ENCODE data around the gene TSC2.
A peak's percentile ranks its signal among the peaks of the same experiment; 100 is the strongest.

TSC2 gene

DNA sequence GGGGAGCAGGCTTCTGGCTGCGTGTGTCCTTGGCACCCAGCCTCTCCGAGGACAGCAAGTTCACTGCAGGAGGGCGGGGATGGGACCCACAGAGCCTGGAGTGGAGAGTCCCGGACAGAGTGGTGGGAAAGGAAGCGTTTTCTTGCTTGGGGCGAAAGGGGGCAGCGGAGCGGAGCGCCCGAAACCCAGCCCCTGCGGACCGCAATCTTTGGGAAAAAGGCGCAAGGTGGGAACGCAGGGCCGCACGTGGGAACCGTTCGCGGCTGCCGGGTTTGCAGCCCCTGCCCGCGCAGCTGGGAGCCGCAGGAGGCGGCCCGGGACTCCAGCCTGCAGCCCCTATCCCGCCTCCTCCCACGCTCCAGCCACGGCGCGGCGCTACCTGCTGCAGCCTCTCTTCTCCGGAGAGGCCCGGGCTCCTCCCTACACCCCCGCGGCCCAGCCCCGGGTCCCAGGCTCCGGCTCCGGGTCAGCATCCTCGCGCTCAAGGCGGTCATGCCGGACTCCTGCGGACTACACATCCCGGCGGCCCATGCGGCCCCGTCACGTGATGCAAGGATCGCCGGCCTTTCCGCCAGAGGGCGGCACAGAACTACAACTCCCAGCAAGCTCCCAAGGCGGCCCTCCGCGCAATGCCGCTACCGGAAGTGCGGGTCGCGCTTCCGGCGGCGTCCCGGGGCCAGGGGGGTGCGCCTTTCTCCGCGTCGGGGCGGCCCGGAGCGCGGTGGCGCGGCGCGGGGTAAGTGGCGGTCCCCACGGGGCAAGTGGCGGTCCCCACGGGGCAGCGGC, at the start of gene TSC2, which contains the start of gene NTHL1:
TSS of gene TSC2 (plus strand) at position 656 of the 786 bp plus-strand sequence. CDS start 631 bp downstream, outside the sequence.
TSS of gene NTHL1 (minus strand) at position 505 of the 786 bp plus-strand sequence. CDS start at position 494, 11 bp downstream.
- DNase-seq: peak; percentile 93

DNA sequence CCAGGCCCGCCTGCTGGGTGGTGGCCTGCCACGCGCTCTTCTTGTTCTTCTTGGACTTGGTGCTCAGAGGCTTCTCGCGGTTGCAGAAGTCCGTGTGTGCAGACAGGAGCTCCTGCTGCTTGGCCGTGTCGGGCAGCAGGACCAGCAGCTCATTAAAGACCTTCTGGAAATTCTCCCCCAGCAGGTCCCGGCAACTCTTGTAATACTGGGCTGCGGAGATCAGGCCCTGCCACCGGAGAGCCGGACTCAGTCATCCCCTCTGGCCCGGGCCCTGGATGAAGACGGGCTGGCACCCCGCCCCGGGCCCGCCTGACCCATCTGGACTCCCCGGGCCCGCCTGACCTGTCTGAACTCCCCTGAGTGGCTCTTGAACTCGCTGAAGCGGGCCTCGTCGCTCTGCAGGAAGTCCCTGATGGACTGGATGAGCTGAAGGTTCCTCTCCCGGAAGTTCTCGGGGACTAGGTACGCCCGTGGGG, 49.4 kb upstream of the TSC2 start:
- no peak for DNase-seq

DNA sequence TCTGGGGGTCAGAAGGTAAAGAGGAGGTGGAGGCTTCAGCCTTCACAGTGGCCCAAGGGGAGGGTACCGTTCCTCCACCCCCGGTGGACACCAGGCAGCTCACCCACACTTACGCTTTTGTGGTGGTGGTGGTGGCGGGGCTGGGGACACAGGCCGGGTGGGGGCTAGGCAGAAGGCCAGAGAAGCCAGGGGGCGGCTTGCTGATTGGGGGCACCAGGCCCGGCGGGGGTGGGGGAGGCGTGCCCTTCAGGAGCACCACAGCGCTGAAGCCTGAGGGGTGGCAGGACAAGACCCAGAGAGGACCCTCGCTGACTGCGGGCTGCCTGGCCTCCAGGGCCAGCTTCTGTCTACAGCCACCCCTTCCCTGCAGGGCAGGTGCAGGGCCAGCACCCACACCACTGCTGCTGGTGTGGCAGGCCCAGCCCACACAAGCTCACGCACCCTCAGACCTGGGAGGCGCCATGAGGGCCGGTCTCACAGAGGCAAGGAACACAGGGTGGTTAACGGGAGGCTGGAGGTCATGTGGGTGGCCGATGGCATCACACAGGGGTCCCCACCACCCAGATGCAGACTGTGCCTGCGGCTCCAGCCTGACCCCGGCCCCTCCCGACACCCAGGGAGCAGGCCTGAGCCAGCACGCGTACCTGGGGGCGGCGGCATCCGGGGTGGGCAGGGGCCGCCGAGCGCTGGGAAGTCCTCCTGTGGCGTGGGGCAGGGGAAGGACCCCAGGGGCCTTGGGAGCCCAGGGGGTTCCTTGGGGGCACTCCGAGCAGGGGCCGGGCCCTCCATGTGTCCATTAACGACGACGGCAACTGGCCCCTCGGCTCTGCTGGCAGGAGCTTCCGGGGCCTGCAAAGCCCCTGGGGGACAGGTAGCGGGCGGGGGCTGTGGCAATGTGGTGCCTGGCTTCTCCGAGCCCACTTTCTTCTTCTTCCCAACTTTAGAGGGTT, 48.7 kb upstream of the TSC2 start:
- no peak for DNase-seq

DNA sequence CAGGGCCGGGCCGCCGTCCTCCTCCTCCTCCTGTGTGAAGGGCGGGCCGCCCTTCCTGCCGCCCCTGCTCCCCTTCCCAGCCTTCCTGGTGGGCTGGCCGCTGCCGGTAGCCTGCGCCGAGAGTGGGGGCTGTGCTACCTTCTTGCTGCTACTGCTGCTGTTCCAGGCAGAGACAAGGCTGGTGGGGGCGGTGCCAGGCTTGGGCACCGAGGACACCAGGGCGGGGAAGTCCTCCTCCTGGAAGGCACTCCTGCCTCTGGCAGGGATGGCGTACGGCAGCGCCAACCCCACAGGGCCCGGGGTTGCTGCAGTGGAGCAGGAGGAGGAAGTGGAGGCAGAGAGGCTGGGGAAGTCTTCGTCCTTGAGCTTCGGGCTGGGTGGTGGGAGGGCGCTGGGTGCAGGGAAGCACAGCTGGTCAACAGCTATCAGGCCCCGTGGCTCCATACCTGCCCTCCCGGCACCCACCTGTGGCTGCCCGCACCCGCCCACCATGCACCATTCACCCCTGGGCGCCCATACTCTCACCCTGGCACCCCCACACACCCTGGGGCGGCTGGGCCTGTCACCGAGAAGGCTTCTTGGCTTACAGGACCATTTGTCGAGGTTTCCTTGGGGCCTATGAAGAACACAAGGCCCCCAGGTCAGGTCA, 47.8 kb upstream of the TSC2 start:
- DNase-seq: no peak

DNA sequence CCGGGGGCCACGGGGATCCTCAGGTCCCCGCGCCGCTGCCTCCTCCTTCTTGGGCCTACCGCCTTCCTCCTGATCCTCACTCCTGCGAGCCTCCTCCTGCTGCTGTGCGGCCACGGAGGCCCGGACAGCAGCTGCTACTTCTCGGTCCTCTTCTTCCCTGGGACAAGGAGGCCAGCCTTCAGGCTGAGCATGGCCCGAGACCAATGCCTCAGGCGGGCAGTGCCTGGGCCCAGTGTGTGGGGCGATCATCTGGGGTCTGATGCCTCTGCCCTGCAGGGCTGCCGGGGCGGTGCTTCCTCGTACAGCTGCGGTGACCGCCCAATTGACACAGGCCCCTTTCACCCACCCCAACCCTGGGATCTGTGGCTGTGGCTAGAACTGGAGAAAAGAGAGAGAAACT, 46.8 kb upstream of the TSC2 start:
- DNase-seq: no peak

DNA sequence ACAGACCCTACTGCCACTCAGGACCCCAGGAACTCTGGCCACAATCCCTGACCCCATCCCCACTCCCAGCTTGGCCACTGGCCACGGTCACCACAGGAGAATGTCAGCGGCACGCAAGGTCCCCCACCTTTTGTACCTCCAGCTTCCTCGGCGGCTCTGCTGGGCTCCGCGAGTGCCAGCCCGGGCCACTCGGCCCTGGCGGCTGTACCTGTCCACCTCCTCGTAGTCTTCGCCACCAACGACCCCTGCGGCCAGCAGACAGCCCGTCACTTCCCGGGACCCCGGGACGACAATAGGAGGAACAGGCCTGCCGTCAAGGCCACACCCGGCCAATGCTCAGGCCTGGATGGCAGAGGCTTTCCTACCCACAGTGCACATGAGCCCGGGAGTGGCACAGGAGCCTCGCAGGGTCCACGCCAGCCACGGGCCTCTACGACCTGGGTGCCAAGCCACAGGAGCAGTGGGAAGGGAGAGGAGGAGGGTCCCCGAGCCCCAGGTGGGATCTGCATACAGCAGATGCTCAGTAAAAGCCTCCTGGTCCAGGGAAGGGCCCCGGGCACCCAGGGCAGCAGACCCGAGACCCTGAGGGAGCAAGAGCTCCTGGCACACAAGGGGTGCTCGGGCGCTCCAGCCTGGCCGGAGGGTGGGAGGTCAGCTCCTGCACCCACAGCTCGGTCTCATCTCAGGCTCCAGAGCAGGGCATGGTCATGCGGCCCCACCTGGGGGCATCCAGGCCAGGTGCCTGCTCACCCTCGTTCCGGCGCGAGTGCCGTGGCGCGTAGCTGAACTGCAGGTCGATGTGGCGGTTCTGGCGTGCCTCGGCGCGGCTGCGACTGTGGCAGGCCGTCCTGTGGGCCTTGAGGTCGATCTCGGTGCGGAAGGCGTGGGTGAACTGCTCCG, 46.1 kb upstream of the TSC2 start:
- DNase-seq: no peak

DNA sequence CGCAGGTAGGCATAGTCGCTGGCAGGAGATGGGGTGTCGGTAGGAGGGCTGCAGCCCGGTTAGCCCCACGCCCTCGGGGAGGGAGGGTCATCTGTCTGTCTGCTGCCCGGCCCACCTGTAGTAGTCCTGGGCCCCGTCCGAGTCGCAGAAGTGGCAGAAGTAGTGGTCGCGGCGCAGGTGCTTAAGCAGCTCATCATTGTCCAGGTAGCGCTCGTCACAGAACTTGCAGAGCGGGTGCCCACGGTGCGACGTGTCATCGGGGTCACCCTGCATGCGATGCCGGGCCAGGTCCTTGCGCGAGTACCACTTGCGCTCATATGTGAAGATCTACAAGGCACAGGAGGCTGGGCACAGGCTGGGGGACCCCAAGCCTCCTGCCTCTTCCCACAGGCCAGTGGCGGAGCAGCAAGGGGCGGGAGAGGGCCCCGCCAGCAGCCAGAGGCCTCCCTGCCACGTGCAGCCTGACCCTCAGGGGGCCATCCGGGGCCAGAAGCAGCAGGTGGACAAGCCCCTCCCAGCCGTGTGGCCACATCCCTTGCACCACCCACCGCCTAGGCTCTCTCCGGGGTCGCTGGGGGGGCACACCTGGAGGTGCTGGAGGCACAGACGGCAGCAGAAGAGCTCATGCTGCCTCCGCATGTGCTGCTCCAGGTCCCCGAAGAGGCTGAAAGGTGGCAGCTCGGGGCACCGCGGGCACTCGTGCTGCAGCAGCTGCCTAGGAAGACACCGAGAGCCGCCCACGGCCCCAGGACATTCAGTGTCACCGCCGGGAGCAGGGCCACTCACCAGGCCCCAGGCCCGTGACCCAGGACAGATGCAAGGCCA, 45.2 kb upstream of the TSC2 start:
- no peak for DNase-seq

DNA sequence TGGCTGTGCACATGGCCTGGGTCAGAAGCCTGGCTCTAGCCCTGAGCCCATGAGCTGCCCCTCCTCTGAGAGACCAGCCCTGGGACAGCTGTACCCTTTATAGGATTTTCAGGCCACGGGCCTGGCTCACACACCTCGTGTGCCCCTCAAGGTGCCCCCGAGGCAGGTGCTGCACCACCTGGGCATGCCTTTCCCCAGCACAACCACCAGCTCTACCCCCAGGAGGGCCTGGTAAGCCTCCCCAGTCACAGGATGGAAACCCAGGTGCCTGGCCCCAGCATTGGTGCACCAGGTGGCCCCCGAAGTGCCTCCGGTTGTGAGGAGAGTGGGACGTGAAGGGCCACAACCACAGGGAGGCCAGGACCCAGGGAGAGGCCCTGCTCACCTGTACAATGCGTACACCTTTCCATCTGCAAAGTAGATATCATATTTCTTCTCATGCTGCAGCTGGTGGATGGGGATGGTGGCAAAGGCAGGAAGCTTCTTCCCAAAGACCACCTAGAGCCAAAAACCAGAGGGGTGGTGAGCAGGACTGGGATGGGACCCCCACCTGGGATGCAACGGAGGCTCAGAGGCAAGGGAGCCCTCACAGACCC, 44.5 kb upstream of the TSC2 start:
- no peak for DNase-seq

DNA sequence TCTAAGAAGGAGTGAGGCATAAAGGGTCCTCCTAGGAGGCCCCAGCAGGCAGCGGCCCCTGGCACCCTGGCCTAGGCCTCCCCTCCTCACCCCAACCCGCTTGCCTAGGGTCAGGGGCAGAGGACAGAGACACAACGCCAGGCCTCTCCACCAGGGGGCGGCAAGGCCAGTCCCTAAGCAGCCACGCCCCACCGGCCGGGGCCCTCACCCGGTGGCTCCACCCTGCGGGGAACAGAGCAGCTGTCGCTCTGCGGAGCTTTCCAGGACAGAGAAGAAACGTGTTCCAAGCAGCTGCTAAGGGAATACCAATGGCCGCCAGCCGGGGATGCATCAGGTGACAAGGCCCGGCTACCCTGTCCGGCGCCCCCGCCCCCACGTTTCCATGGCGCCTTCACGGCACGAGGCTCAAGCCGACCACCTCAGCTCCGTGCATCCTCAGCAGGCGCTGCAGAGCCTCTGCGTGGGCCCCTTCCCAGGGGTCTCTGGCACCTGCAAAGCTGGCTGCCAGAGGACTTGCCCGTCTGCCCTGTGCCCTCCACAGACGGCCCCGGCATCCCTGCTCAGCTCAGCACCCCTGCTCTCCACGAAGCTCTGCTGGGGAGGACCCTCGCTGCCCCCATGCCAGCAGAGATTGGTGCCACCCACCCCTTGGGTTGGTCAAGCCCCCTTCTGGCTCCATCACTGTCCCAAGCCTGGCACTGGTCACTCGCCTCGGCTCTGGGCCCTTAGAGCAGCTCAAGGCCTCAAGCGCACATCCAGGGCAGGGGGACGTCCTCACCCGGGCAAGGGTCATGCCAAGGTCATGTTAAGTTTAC, 43.8 kb upstream of the TSC2 start:
- DNase-seq: peak; percentile 88

DNA sequence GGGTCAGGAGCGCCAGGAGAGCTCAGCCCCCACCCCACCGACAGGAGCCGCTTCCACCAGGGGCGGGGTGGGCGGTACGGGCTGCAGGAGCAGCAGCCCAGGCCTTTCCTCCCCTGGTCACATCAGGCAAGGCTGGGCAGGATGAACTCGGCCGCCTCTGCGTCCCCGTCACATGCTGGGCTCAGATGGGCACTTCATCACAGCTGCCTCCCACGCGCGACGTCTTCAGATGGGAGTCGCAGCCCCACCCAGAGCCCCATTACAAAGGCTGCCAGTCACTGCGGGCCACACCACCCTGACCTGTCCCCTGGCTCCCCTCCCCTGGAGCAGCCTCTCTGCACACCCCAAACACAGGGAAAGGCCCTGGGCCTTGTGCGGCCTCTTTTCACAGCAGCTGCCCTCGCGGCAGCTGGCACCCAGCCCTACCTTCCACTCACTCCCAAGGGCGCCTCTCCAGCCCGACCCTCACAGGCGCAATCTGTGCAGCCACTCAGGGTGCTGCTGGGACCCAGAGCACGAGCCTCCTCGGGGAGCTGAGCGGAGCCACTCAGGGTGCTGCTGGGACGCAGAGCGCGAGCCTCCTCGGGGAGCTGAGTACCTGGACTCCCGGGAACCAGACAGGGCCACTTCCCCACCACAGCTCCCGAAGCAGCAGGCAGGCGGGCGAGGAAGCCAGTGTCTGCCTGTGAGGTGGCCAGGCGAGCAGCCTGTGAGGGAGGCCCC, 42.8 kb upstream of the TSC2 start:
- DNase-seq: no peak

DNA sequence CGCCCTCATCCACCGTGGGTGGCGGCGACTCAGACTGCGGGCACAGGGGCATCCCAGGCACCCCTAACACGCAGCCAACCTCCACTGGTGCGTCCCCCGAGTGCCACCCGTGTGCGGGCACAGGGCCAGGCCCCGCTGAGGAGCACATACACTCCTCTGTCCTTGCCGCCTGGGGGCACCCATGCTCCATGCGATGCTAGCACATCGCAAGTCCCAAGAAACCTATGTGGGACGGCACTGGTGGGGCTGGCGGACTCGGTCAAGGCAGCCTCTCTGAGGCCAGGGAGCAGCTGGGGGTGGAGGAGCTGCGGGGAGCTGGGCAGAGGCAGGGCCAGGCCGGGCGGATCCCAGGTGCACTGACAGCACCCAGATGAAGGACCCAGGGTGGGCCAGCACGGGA, 42.1 kb upstream of the TSC2 start:
- no peak for DNase-seq

DNA sequence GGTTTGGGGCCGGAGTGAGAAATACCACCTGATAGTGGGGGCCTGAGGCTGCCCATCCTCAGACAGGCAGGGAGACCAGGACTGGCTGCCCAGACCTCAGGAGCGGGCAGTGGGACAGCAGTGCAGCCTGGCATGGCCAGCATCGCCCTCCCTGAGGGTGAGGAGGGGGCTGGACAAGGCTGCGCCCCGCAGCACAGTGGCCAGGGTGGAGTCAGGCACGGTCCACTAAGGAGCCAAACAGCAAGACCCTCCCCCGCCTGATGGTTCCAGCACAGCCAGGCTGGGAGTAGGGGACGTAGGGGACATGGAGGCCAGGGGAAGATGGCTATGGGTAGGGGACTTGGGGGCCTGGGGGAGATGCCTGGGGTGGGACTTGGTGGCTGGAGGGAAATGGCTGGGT, 41.5 kb upstream of the TSC2 start:
- no peak for DNase-seq

DNA sequence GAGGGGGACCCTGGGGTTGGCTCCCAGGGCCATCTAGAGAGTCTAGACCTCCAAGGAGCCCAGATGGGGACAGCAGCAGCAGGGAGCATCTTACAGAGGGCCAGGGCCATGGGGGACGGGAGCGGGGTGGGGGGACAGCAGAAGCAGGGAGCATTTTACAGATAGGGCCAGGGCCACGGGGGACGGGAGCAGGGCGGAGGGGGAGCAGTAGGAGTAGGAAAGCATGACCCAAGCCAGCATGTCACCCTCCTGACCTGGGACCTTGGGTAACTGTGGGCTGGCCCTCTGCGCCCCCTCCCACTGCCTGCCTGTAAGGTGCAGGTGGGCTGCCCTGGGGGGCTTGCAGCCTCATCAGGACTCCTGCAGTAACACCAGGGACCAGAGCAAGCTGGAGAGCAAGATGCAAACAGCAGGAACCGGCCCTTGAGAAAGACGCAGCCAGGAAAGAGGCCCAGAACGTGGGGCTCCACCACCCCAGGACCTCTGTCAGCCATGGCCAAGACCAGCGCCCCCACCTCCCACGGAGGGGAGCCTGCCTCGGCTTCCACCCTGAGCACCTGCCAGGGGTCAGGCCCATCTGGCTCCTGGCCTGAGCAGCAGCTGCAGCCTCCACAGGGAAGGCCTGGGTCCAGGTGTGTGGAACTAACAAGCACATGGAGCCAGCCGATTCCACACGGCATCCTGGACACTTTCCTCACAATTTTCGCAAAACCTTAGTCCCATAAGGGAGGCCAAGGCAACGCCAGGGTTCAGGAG, 40.5 kb upstream of the TSC2 start:
- DNase-seq: no peak

DNA sequence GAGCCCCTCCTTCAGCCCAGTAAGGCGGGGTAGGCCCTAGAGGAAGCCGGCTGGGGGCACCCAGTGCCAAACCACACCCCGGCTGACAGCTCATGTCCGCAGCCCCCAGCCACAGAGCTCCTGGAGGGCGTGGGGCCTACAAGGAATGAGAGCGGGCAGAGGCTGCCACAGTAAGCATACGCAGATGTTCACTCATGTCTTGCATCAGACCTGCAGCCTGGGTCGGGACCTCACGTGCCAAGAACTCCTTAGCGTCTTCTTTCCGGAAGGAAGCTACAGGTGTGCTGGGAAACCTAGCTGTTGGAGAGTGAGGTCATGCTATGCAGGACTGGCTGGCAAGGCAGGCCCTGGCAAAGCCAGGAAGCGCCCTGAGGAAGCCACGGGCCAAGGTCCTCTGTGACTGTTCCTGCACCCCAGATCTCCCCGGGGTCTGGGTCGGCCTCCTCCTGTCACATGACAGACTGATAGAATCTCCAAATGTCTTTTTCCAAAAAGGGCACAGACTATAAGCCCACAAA, 39.7 kb upstream of the TSC2 start:
- peak; percentile 33 for DNase-seq

DNA sequence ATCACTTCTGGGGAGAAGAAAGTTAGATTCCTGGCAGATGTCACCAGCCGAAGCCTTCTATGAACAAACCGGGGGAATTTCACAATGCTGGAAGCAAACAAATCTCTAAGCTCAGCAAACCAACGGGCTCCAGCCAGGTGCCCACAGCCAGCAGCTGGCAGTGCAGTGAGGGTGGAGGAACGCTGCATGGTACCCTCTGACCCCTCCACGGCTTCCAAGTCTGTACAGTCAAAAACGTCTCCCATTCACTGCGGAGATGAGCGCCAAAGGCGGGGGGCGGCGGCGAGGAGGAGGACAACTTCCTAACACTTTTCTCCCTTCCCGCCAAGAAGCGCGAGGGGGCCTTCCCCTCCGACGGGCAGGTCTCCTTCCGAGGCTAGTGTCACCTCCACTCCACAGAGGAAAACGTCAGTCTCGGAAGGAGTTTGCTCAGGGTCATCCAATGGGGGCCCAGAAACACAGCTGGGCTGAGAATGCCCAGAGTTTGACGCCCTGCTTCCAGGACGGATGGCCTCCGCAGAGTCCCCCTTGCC, 39.1 kb upstream of the TSC2 start:
- DNase-seq: no peak

DNA sequence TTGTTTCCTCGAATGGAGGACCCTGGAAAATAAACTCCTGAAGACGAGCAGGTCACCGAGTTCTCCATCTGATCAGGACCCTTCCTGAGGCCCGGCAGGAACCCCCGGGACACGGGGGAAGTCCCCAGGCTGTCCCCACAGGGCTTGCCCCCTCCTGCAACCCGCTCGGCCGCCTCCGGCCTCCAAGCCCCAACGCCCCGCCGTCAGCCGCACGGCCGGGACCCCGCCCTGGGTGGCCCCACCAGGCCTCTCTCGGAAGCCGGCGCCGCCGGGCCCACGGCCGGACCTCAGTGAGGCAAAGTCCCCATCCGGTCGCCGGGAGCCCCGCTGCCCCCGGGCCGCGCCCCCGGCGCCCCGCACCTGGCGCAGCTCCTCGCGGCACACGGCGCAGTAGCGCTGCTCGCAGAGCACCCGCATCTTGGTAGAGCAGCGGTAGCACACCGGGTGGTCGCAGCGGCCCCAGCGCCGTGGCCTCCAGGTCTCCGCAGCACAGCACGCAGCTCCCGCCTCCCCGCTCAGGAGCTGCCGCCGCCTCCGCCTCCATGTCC, 38.5 kb upstream of the TSC2 start:
- DNase-seq: no peak

DNA sequence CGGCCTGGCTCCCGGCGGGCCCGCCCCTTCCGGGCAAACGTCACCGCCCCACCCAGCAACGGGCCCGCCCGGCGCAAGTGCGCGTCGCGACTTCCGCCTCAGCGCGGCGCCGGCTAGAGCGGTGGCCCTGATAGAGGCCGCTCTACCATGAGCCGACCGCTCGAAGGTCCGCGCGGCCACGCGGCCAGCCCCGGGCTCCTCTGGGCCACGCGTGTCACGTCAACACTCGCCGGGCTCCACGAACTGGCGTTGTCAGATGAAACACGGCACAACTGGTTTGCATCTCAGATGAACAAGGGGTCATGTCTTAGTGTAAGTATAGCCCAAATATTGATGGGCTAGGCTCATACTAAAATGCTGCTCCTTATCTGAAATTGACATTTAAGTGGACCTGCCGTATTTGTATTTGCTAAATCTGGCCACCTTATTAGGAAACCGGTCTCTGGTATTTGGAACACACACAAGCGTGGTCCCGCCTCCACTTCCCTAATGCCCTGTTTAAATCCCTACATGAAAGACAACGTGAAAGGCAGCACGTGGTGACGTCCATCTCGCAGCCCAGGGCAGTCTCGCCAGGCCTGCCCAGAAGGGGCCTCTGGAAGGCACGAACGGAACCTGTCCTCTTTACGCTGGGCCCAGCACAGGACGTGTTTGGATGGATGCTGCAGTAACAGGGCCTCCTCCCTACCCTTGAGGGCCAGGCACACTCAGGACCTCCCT, 37.8 kb upstream of the TSC2 start, which contains the start of gene ZNF598:
TSS of gene ZNF598 (minus strand) at position 31 of the 720 bp plus-strand sequence.
- peak; percentile 82 for DNase-seq

All from CD4-positive, alpha-beta T cell treated with Interleukin-10 for 1 hour (primary cell).